GM10266 (cell line): ENCODE results near the gene C16orf89.
"Not testable (repeated sequence)": the region's sequence is repeated elsewhere in the genome, so short reads cannot be mapped to it uniquely, and the experiment has no call there.

Source experiments
- DNase-seq: peaks from one replicate; pipeline ENCODE4 v3.0.0; 2012; ENCODE audit errors: extremely low spot score
- TF ChIP-seq, protein P1 (sequence below): IDR thresholded peaks from 2 replicates; pipeline ENCODE4 v1.5.1; 2012; ENCODE audit warnings: mild to moderate bottlenecking, low read depth; ENCODE audit not compliant: control insufficient read depth, insufficient read depth; ENCODE audit errors: missing control alignments

The C16orf89 gene, protein sequence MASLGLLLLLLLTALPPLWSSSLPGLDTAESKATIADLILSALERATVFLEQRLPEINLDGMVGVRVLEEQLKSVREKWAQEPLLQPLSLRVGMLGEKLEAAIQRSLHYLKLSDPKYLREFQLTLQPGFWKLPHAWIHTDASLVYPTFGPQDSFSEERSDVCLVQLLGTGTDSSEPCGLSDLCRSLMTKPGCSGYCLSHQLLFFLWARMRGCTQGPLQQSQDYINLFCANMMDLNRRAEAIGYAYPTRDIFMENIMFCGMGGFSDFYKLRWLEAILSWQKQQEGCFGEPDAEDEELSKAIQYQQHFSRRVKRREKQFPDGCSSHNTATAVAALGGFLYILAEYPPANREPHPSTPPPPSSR

DNA sequence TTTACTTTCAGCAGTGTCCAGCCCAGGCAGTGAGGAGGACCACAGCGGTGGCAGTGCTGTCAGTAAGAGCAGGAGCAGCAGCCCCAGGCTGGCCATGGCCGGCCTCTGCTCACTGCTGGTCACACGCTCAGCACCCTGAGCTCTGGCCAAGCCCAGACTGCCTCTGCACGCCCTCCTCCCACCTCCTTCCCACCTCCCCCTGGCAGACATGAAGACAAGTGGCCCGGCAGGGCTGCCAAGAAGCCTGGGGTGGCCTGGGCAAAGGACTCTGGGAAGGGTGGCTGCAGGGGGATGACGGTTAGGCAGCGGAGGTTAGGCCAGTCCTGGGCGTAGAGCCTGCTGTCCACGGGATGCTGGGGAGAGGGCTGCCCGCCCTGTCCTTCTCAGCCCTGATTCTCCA lies at the start of gene C16orf89:
C16orf89 (minus strand) TSS at position 144 of the 400 bp plus-strand sequence; CDS start at position 96, 48 bp downstream.
- no peak for DNase-seq

GRCh38 chr16:5110933-5111332 lies 45.2 kb upstream of the C16orf89 start:
- DNase-seq = not testable (repeated sequence)

More for the DNA sequence above, at the start of gene C16orf89:
- TF ChIP-seq, protein P1, sequence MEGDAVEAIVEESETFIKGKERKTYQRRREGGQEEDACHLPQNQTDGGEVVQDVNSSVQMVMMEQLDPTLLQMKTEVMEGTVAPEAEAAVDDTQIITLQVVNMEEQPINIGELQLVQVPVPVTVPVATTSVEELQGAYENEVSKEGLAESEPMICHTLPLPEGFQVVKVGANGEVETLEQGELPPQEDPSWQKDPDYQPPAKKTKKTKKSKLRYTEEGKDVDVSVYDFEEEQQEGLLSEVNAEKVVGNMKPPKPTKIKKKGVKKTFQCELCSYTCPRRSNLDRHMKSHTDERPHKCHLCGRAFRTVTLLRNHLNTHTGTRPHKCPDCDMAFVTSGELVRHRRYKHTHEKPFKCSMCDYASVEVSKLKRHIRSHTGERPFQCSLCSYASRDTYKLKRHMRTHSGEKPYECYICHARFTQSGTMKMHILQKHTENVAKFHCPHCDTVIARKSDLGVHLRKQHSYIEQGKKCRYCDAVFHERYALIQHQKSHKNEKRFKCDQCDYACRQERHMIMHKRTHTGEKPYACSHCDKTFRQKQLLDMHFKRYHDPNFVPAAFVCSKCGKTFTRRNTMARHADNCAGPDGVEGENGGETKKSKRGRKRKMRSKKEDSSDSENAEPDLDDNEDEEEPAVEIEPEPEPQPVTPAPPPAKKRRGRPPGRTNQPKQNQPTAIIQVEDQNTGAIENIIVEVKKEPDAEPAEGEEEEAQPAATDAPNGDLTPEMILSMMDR = no peak

DNA sequence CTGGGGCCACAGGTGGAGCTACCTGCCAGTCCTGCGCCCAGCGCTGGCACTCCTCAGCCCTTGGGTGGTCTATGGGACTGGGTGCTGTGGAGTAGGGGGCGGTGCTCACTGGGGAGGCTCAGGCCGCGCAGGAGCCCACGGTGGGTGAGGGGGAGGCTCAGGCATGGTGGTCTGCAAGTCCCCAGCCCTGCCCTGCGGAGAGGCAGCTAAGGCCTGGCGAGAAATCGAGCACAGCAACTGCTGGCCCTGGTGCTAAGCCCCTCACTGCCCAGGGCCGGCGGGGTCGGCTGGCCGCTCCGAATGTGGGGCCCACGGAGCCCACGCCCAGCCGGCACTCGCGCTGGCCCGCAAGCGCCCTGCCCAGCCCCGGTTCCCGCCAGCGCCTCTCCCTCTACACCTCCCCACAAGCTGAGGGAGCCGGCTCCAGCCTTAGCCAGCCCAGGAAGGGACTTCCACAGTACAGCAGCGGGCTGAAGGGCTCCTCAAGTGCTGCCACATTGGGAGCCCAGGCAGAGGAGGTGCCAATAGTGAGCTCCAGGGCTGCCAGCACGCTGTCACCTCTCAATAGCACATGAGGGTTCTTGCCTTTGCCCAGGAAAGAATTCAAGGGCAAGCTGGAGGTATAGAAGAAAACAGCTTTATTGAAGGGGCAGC lies 42.9 kb upstream of the C16orf89 start:
- TF ChIP-seq, protein P1 = no peak

DNA sequence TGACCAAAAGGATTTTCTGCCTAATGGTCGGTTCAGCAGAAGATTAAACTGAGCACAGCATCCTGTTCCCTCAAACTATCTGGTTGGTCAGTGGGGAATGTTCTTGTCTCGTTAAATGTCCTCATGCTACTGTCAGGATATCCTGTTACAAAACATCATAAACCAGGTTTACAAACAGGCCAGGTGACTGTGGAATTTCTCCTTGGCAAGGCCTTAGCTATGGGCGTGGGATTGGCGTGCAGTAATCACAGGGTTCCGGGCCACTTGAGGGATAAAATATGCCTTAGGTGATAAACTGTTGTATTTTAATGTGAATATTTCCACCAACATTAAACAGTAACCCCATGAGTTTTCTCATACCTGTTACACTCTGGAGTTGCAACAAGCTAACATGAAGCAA lies 39.3 kb upstream of the C16orf89 start:
- not testable (repeated sequence) for DNase-seq

More for the DNA sequence above, 42.9 kb upstream of the C16orf89 start:
- no peak for DNase-seq

DNA sequence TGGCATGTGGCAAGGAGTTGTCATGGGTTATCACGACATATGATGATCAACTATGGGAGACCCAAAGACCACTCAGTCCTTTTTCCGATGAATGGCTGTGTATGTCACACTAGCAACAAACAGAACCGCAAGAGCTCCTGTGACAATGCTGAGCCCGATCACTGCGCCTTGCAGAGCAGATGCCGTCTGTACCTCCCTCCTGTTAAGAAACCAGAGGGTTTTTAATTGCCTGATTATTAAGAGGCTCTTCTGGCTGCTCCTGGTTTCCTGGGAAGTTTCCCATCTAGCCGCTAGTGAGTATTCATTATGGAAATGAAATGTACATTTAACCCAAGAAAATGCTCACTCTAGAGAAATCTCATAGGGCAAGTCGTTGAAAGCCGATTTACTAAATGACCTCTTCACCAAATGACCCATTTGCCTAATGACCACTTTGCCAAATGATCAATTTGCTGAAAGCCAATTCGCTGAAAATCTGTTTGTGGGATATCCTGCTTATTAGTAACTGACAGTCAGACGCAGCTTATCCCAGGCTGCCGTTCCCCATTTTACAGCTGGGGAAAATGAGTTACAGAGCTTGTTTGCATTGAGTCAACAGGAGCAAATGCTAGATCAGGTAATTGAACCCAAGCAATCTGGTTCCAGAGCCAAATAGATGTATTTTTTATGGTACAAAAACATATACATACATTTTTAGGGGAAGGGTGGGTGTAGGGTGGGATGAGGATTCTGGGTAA lies 37.7 kb upstream of the C16orf89 start:
- not testable (repeated sequence) for DNase-seq

- DNase-seq = not testable (repeated sequence)
These were observed 33.4 kb upstream of the C16orf89 start for GRCh38 chr16:5099174-5099573.

- peak; percentile 36 for DNase-seq
These were observed 32.7 kb upstream of the C16orf89 start for GRCh38 chr16:5098221-5099159.

DNA sequence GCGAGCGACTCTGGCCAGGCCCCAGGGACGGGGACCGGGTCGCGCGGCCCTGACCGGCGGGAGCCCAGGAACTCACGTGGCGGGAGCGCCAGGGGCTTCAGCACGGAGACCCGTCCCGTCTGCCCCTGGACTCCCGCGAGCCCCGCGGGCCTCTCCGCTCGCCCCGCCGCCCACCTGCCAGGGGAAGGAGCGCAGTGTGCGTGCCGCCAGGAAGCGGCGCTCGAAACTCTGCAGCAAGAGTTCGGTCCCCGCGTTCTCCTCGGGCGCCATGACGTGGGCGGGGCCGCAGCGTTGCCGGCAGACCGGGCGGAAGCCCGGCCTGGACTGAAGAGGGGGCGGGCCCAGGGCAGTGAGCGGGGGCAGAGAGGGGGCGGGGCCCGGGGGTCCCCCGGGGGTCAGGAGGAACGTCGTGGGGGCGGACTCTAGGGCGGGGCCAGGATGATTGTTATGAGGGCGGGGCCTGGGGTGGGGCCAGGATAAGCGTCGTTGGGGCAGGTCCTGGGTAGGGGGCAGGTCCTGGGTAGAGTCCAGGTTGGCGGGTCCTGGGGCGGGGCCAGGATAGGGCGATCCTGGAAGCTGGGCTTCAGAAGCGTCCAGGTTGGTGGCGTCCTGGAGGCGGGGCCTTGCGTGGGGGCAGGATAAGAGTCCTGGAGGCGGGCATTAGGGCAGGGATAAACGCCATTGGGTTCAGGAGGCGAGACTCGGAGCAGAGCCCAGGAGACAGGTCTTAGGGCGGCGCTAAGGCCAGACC lies 31.9 kb upstream of the C16orf89 start, which contains the start of gene EEF2KMT:
EEF2KMT (minus strand) TSS at position 326 of the 751 bp plus-strand sequence; CDS start at position 270, 56 bp downstream.
- DNase-seq = peak; percentile 93
- TF ChIP-seq, protein P1 = peak; percentile 26

GRCh38 chr16:5097061-5097469 lies 31.3 kb upstream of the C16orf89 start:
- not testable (repeated sequence) for DNase-seq

- not testable (repeated sequence) for DNase-seq
These were observed 30.8 kb upstream of the C16orf89 start for GRCh38 chr16:5096437-5097060.

GRCh38 chr16:5095145-5095830 lies 29.5 kb upstream of the C16orf89 start:
- not testable (repeated sequence) for DNase-seq

- not testable (repeated sequence) for DNase-seq
These were observed 28.0 kb upstream of the C16orf89 start for GRCh38 chr16:5093746-5094145.

GRCh38 chr16:5093081-5093480 lies 27.3 kb upstream of the C16orf89 start:
- not testable (repeated sequence) for DNase-seq

- DNase-seq = not testable (repeated sequence)
These were observed 24.8 kb upstream of the C16orf89 start for GRCh38 chr16:5090592-5090991.
